Sciatic nerve (tissue), 2 donors: ENCODE results near the gene LMTK3. TPM values are rescaled to one million over a fixed set of nuclear protein-coding genes. Genes with fewer than 3 reads are reported as not detected.

ENCODE experiments used
- ATAC-seq: fragments of 200-7000 bp; cut with Tn5 transposase; one replicate; pipeline ENCODE4 v1.9.1; 2020; ENCODE audit warnings: mild to moderate bottlenecking, moderate library complexity
- DNase-seq: peaks from one replicate; pipeline ENCODE4 v3.0.0-alpha.2; 2020; ENCODE audit warnings: low spot score
- intact Hi-C: fragments of 100-400 bp; cut with DNase I; formaldehyde crosslinking; loops from one replicate; pipeline ENCODE4 v1.14.2; 2022
- total RNA-seq: library from RNA; stranded (reverse); fragmentation: NEBNext Ultra II Directional; extraction: Animal tissue kit (Norgen Biotek cat#: 25700); gene quantifications from one replicate; pipeline ENCODE4 v1.2.1, GENCODE V29; 2021
- donor health status: DM: no; HTN: no; CAD: no.
- donor health status: DM: no; HTN: no; CAD: no.

LMTK3 gene
- total RNA-seq, 1 donor from 2014 or later, result 0.76 TPM

DNA sequence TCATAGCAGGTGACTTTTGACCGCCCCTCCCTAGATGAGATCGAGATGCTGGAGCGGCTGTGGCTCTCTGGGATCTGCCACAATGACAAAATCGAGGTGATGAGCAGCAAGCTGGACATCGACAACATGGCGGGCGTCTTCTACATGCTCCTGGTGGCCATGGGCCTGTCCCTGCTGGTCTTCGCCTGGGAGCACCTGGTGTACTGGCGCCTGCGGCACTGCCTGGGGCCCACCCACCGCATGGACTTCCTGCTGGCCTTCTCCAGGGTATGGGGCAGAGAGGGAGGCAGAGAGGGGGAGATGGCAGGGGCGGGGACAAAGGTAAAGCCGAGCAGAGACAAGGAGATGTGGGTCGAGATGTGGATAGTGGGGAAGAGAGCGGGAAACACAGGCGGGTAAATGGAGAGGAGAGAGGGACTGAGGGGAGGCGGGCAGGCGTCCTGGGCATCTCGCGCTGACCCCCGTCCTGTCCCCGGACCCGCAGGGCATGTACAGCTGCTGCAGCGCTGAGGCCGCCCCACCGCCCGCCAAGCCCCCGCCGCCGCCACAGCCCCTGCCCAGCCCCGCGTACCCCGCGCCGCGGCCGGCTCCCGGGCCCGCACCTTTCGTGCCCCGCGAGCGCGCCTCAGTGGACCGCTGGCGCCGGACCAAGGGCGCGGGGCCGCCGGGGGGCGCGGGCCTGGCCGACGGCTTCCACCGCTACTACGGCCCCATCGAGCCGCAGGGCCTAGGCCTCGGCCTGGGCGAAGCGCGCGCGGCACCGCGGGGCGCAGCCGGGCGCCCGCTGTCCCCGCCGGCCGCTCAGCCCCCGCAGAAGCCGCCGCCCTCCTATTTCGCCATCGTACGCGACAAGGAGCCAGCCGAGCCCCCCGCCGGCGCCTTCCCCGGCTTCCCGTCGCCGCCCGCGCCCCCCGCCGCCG lies 69.3 kb downstream of the LMTK3 start:
- ATAC-seq (no peak), DNase-seq (no peak)
- intact Hi-C loops, result no loop called here

DNA sequence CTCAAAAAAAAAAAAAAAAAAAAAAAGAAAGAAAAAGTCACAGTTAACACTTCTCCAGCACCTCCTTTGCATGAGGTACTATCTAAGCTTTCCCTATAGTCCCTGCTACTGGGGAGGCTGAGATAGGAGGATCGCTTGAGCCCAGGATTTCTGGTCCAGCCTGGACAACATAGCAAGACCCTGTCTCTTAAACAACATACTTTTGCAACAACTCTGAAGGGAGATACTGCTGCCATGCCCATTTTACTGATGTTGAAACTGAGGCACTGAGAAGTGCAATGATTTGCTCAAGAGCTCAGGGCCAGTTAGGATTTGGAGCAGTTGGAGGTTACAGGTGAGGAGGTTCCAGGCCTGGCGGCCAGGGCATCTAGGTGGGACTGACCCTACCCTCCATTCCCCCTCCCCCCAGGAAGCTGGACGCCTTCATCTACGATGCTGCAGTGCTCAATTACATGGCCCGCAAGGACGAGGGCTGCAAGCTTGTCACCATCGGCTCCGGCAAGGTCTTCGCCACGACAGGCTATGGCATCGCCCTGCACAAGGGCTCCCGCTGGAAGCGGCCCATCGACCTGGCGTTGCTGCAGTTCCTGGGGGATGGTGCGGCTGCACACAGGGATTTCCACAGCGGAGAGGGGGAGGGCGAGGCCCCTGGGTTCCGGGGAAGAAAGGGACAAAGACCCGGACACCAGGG lies 70.1 kb downstream of the LMTK3 start:
- ATAC-seq (no peak), DNase-seq (no peak)
- intact Hi-C loops, result no loop called here

DNA sequence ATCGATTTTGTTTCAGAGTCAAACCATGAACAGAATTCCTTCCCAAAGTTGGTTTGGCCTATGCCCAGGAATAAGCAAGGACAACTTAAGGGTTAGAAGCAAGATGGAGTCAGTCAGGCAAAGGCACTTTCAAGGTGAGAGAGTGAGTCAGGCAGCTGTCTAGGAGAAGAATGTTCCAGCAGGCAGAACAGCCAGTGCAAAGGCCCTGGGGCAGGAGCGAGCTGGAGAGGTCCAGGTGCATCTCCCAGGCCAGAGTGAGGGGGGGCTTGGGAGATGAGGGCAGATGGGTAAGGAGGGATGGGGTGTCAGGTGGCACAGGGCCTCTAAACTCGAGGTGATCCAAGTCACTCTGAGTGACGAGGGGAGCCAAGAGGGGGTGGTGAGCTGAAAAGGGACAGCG lies 75.0 kb downstream of the LMTK3 start:
- DNase-seq (no peak), ATAC-seq (no peak)
- intact Hi-C loops, result no loop called here

Other genes starting within 250 kb of the LMTK3 start
- 1.1 TPM for gene ZNF114, start 241.8 kb downstream of the LMTK3 start, total RNA-seq
- 119 TPM for gene EMP3, start 186.3 kb downstream of the LMTK3 start, total RNA-seq
- 11.2 TPM for gene TMEM143, start 147.9 kb downstream of the LMTK3 start, total RNA-seq
- gene SYNGR4, start 147.5 kb downstream of the LMTK3 start, total RNA-seq, result not detected
- gene KDELR1, start 120.3 kb downstream of the LMTK3 start, total RNA-seq, result 104 TPM
- 1.1 TPM for gene GRIN2D, start 118.2 kb downstream of the LMTK3 start, total RNA-seq
- 23.4 TPM for gene GRWD1, start 65.9 kb downstream of the LMTK3 start, total RNA-seq
- 0.71 TPM for gene KCNJ14, start 56.3 kb downstream of the LMTK3 start, total RNA-seq
- 62.7 TPM for gene CYTH2, start 42.5 kb downstream of the LMTK3 start, total RNA-seq
- gene SULT2B1, start 40.3 kb upstream of the LMTK3 start, total RNA-seq, result not detected
- not detected for gene SPACA4, start 94.9 kb upstream of the LMTK3 start, total RNA-seq
- not detected for gene FAM83E, start 103.2 kb upstream of the LMTK3 start, total RNA-seq
- gene RPL18, start 107.3 kb upstream of the LMTK3 start, total RNA-seq, result 789 TPM
- gene SPHK2, start 107.7 kb upstream of the LMTK3 start, total RNA-seq, result 21.5 TPM
- 13.7 TPM for gene DBP, start 125.5 kb upstream of the LMTK3 start, total RNA-seq
- gene CA11, start 134.4 kb upstream of the LMTK3 start, total RNA-seq, result 10.5 TPM
- 1.4 TPM for gene NTN5, start 161.2 kb upstream of the LMTK3 start, total RNA-seq
- gene FUT2, start 184.1 kb upstream of the LMTK3 start, total RNA-seq, result not detected
- 5.8 TPM for gene MAMSTR, start 207.9 kb upstream of the LMTK3 start, total RNA-seq
- gene RASIP1, start 228.8 kb upstream of the LMTK3 start, total RNA-seq, result 28.0 TPM
- gene IZUMO1, start 235.1 kb upstream of the LMTK3 start, total RNA-seq, result 0.27 TPM
- gene FUT1, start 240.8 kb upstream of the LMTK3 start, total RNA-seq, result 3.6 TPM
- gene FGF21, start 243.7 kb upstream of the LMTK3 start, total RNA-seq, result not detected